ENCODE results near the gene MRPL14.

MRPL14 gene

GRCh38 chr6:44078827-44079671, 48.2 kb downstream of the MRPL14 start:
- peak; percentile 74 for DNase-seq (ENCODE audit: low spot score)

DNA sequence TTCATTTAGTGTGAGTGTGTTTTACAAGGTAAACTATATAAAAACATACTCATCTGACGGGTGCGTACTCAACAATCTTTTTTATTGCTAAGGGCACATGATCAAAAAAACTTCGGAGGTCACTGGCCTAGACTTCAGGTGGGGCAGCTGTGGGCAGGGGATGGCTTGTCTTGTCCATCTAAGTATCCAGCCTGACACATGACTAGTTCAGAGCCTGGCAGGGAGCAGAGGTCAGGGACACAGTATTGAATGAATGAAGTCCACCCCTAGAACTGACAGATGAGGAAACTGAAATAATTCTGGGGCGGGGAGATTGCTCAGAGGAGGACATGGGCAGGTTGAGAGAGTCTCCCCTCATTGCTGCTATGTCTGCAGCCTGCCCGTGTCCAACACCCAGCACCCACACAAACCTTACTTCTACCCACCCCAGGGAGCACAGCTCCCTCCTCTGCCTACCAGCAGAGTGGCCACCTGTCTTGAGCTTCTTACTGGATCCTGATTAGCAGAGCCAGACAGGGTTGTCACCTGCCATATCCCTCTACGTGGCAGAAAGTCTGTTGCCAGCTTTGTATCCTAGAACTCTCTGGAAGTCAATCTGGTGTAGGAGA, 48.9 kb downstream of the MRPL14 start:
- no peak for DNase-seq (ENCODE audit: low spot score)

DNA sequence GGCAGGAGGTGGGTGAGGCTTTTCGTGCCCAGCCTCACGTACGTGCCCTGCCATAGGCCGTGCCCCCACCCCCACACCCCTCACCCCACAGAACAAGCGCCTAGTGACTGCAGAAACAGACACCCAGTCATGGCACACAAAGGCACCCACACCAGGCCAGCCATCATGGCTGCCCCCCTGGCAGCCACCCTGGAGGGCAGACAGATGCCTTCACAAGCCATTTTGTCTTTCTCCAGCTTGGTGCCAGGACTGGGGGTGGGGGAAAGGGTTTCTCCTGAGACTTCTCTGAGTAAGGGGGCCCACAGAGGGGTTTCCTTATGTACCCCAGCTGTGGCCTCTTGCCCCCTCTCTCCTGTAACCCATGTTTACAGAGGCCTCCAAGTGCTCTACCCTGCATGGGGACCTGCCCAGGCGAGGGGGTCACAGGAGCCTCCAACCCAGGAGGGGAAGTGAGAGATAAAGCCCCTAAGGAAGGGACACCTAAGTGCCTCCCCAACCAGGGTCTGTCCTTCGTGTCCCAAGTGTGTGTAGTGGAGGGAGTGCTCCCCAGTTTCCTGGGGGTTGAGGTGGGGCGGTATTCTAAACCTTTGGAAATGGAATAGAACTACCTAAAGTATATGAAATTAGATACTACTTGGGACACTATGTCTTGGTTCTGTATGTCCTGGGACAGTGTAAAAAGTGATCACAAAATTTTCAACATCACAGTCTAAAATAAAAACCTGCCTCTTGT, 49.9 kb downstream of the MRPL14 start:
- DNase-seq (ENCODE audit: low spot score) = no peak

- peak; percentile 59 for DNase-seq (ENCODE audit: low spot score)
Observed at GRCh38 chr6:44076356-44077213, 50.7 kb downstream of the MRPL14 start.

DNA sequence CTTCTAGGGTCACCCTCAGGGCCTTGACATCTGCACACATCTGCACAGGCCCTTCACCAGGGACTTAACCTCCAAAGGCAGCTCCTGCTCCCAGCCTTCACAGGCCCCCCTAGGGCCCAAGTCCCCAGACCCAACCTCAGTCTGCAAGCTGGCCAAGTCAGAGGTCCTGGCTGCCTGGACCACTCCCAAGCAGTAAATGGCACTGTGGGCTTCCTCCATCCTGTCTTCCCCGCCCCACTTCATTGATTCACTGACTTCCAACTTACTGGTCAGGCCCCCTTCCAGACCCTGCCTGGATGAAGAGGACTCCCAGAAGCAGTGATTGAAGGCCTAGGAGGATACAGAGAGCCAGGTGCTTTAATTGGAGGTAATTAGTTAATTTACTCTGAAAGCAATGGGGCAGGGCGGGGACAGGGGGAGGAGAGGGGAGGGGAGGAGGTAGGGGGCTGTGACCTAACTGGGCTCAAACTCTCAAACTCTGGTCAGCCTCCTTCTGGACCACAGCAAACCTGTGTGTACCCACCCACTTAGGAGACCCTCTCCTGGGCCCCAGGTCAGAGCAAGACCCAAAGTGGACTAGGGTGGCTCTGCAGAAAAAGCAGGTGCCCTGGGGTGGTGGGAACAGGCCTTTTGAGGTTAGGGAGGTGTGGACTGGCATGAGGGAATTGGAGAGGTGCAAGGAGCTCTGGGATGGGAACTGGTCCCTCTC, 51.5 kb downstream of the MRPL14 start:
- no peak for DNase-seq (ENCODE audit: low spot score)

DNA sequence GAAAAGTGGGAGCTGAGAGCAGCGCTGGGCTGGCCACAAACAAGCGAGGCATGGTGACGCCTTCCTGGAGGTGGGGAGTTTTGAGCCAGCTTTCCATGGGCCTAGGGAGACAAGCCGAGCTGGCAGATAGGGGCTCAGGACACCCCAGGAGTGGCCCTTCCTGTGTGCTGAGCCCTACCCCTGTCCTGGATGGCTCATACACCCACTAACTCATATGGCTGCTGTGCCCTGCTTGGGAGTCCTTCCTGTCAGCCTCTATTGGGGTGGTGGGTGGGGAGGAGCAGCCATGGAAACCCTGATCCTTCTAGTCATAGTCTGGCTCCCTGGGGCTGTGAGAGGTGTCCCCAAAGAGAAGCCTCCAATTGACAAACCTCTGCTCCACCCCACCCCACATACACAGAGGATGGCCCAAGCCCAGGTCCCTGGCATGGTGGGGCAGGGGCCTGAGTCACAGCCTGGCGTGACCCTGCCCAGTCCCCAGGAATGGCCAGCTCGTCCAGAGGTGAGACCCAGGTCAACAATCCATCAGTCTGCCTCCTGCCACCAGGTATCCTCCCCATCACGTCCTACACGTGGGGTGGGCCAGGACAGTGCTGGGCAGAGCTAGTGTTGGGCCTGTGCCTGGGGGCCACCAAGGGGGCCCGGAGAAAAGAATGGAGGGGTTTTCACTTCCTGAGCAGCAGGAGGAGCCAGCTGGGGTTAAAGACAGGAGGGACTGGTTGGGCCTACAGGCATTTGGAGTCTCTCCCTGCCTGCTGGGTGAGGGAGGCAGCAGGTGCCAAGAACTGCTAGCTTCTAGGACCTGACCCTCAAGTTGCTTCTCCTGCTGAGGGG, 52.2 kb downstream of the MRPL14 start:
- DNase-seq (ENCODE audit: low spot score) = no peak

GRCh38 chr6:44074439-44074812, 52.8 kb downstream of the MRPL14 start:
- peak; percentile 85 for DNase-seq (ENCODE audit: low spot score)

- DNase-seq (ENCODE audit: low spot score) = no peak
Observed at GRCh38 chr6:44073612-44074438, 53.4 kb downstream of the MRPL14 start.

- DNase-seq (ENCODE audit: low spot score) = peak; percentile 85
Observed at GRCh38 chr6:44072959-44073611, 54.2 kb downstream of the MRPL14 start.

DNA sequence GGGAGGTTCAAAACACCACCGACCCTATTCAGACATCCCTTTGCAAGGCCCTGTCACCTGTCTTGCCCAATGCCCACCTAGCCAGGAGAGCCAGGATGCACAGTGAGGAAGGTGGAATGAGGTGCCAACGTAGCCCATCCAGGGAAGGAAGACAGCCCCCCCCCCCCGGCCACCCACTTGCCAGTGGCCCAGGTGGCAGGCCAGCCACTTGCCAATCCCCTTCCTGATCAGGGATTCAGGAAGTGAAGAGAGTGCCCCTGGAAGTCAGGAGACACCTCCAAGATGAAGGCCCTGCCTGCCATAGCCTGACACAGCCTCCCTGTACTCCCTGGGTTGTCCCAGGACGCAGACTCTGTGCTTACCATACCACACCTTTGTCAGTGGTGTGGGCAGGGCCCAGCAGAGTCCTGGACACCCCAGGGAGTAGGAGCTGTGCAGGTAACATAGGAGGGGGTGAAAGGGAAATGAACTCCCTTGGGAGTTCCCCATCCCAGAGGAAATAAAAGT, 54.7 kb downstream of the MRPL14 start:
- DNase-seq (ENCODE audit: low spot score) = no peak

- no peak for DNase-seq (ENCODE audit: low spot score)
Observed at GRCh38 chr6:44071670-44072451, 55.4 kb downstream of the MRPL14 start.

DNA sequence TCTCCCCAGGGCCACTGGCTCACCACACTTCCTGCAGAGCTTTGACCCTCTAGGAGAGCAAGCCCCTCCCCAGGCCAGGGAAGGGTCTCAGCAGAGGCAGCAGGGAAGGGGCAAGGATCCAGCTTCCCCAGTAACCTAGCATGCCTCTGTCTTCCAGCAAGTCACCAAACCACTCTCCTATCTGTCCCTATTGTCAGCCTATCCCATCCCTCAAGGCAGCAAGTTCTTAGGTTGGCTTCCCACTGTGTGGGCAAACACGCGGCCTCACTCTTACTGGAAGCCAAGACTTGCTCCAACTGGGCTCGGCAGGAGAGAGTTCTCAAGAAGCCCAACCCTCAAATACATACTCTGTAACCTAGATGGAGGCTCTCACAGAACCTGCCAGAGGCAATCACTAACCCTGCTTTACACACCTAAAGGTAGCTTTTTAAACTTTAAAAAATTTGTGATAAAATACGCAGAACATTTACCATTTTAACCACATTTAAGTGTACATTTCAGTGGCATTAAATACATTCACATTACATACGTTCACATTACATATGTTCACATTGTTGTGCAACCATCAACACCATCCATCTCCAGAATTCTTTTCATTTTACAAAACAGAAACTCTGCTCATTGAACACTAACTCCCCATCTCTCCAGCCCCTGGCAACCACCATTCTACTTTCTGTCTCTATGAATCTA, 58.5 kb downstream of the MRPL14 start:
- DNase-seq (ENCODE audit: low spot score) = no peak

- DNase-seq (ENCODE audit: low spot score) = no peak
Observed at GRCh38 chr6:44067173-44068139, 59.8 kb downstream of the MRPL14 start.

- no peak for DNase-seq (ENCODE audit: low spot score)
Observed at GRCh38 chr6:44066394-44067172, 60.7 kb downstream of the MRPL14 start.

- DNase-seq (ENCODE audit: low spot score) = no peak
Observed at GRCh38 chr6:44065443-44066140, 61.7 kb downstream of the MRPL14 start.

Measured in HuH-7 (cell line).